Naive thymus-derived CD4-positive, alpha-beta T cell (primary cell): ENCODE results near the gene COX7B. TPM values are rescaled to one million over a fixed set of nuclear protein-coding genes. Genes with fewer than 3 reads are reported as not detected.
"Not testable (repeated sequence)": the region's sequence is repeated elsewhere in the genome, so short reads cannot be mapped to it uniquely, and the experiment has no call there.

Source experiments
- ATAC-seq: fragments of 150-1000 bp; cut with Tn5 transposase; 2 replicates; pipeline ENCODE4 v1.10.0; 2021; ENCODE audit warnings: mild to moderate bottlenecking, moderate library complexity
- CTCF ChIA-PET: fragments of 350-600 bp; sonication (Branson Sonifier 250); formaldehyde crosslinking; loops from one replicate; lab custom pipeline; 2021; ENCODE audit warnings: antibody characterized with exemption; lab: Charles Lee
- POLR2A ChIA-PET: fragments of 350-600 bp; sonication (Branson Sonifier 250); formaldehyde crosslinking; loops from one replicate; lab custom pipeline; 2021; ENCODE audit warnings: antibody characterized with exemption, inconsistent platforms; lab: Charles Lee
- DNase-seq, 9 donors: peaks; one replicate each; pipeline versions ENCODE4 v3.0.0 to v3.0.0-alpha.2; 2020 to 2022; ENCODE audit warnings: mixed read lengths in 1 of 9
- H3K27ac ChIP-seq: one replicate; pipeline ENCODE4 v1.7.0; 2013; ENCODE audit warnings: mild to moderate bottlenecking, low read depth, low read length, moderate library complexity
- H3K27me3 ChIP-seq, 2 donors: one replicate each; pipeline ENCODE4 v1.7.0; 2013; ENCODE audit warnings: low read length in 2 of 2, mild to moderate bottlenecking in 2 of 2, moderate library complexity in 2 of 2; ENCODE audit not compliant: control insufficient read depth in 2 of 2, insufficient read depth in 2 of 2
- H3K36me3 ChIP-seq, 3 experiments: 1 replicate in 2 of 3; 2 replicates in 1 of 3; pipeline ENCODE4 v1.7.0; 2013; ENCODE audit warnings: low read length in 3 of 3, mild to moderate bottlenecking in 3 of 3, moderate library complexity in 1 of 3; ENCODE audit not compliant: insufficient read depth in 3 of 3, control insufficient read depth in 2 of 3
- H3K4me1 ChIP-seq, 2 donors: one replicate each; pipeline ENCODE4 v1.7.0; 2013; ENCODE audit warnings: low read length in 2 of 2, mild to moderate bottlenecking in 2 of 2, moderate library complexity in 1 of 2; ENCODE audit not compliant: control insufficient read depth in 2 of 2, insufficient read depth in 2 of 2
- H3K4me3 ChIP-seq: 2 replicates; pipeline ENCODE4 v1.7.0; 2013; ENCODE audit warnings: mild to moderate bottlenecking, low read length
- H3K9me3 ChIP-seq, 3 experiments: 1 replicate in 2 of 3; 2 replicates in 1 of 3; pipeline ENCODE4 v1.7.0; 2013; ENCODE audit warnings: low read length in 3 of 3; ENCODE audit not compliant: control insufficient read depth in 2 of 3
- H3K27ac Mint-ChIP-seq, 9 donors: one replicate each; pipeline ENCODE4 v1.8.0; 2020 to 2022; ENCODE audit warnings: mixed read lengths in 9 of 9, mild to moderate bottlenecking in 8 of 9, moderate library complexity in 5 of 9, inconsistent platforms in 2 of 9
- H3K27me3 Mint-ChIP-seq, 5 donors: one replicate each; pipeline ENCODE4 v1.8.0; 2021 to 2022; ENCODE audit warnings: mixed read lengths in 5 of 5, mild to moderate bottlenecking in 1 of 5
- H3K36me3 Mint-ChIP-seq, 5 donors: one replicate each; pipeline ENCODE4 v1.8.0; 2020 to 2022; ENCODE audit warnings: mixed read lengths in 5 of 5, mild to moderate bottlenecking in 3 of 5, inconsistent platforms in 1 of 5
- H3K4me1 Mint-ChIP-seq, 7 donors: one replicate each; pipeline ENCODE4 v1.8.0; 2020 to 2022; ENCODE audit warnings: mixed read lengths in 7 of 7, mild to moderate bottlenecking in 3 of 7, inconsistent platforms in 1 of 7
- H3K4me3 Mint-ChIP-seq, 10 donors: one replicate each; pipeline ENCODE4 v1.8.0; 2020 to 2022; ENCODE audit warnings: mild to moderate bottlenecking in 10 of 10, mixed read lengths in 10 of 10, moderate library complexity in 6 of 10, inconsistent platforms in 2 of 10
- H3K9me3 Mint-ChIP-seq, 11 donors: one replicate each; pipeline ENCODE4 v1.8.0; 2020 to 2022; ENCODE audit warnings: mixed read lengths in 11 of 11, mild to moderate bottlenecking in 4 of 11, inconsistent platforms in 1 of 11, moderate library complexity in 1 of 11
- intact Hi-C, 2 donors: fragments of 100-400 bp; cut with micrococcal nuclease; formaldehyde crosslinking; loops; one replicate each; pipeline ENCODE4 v1.15.1; 2023
- polyA plus RNA-seq, 2 donors: library from polyadenylated mRNA; unstranded; fragments of 300-500 nt; fragmentation: Illumina TruSeq; gene quantifications; one replicate each; pipeline ENCODE4 v1.2.3, GENCODE V29; 2021
- total RNA-seq, 6 experiments: library from RNA in 5 of 6; stranded (reverse) in 5 of 6; gene quantifications; 1 replicate in 5 of 6; 2 replicates in 1 of 6; pipeline ENCODE4 v1.2.3 and lab custom pipeline; 2021 to 2026

COX7B gene
- total and polyA plus RNA-seq, 7 experiments from 2014 or later, result 98.9 to 402 (median 129) TPM

- Mint-ChIP-seq H3K4me1 (peaks cover 0 to 8% (median 0%) of the 10 kb centered on the region in 7 donors), H3K4me3 (no peak overlapping the region), H3K27me3 (no peaks in the 10 kb centered on the region), H3K27ac (peak overlapping the region in 1 of 9 donors; percentile 57), H3K9me3 (no peaks in the 10 kb centered on the region), H3K36me3 (peaks cover 0 to 5% (median 0%) of the 10 kb centered on the region in 5 donors)
- no peak overlapping the region for H3K4me3 ChIP-seq
- H3K4me1 ChIP-seq, result no peaks in the 10 kb centered on the region
- no peak overlapping the region for H3K27ac ChIP-seq
- ChIA-PET POLR2A (no interaction called here), CTCF (no interaction called here)
- no peak for DNase-seq
- no peak for ATAC-seq
- intact Hi-C loops, result no loop called here
- no peaks in the 10 kb centered on the region for H3K27me3 ChIP-seq
- no peaks in the 10 kb centered on the region for H3K36me3 ChIP-seq
- no peaks in the 10 kb centered on the region for H3K9me3 ChIP-seq
Measured at GRCh38 chrX:77936299-77936698, 37.0 kb downstream of the COX7B start.

GRCh38 chrX:77937291-77937690 lies 38.0 kb downstream of the COX7B start:
- no peak for ATAC-seq
- peaks cover 0 to 11% (median 0%) of the 10 kb centered on the region in 7 donors for H3K4me1 Mint-ChIP-seq
- no peak for DNase-seq
- intact Hi-C loops, result no loop called here
- no peaks in the 10 kb centered on the region for H3K9me3 Mint-ChIP-seq
- no peak overlapping the region for H3K4me3 Mint-ChIP-seq
- Histone ChIP-seq H3K27me3 (no peaks in the 10 kb centered on the region), H3K9me3 (no peaks in the 10 kb centered on the region), H3K4me1 (no peaks in the 10 kb centered on the region), H3K4me3 (no peak overlapping the region), H3K36me3 (no peaks in the 10 kb centered on the region), H3K27ac (no peak overlapping the region)
- ChIA-PET POLR2A (no interaction called here), CTCF (no interaction called here)
- H3K36me3 Mint-ChIP-seq, result peaks cover 0 to 5% (median 0%) of the 10 kb centered on the region in 5 donors
- no peaks in the 10 kb centered on the region for H3K27me3 Mint-ChIP-seq
- H3K27ac Mint-ChIP-seq, result no peak overlapping the region

- DNase-seq, result no peak
- no peaks in the 10 kb centered on the region for H3K27me3 ChIP-seq
- no peaks in the 10 kb centered on the region for H3K36me3 ChIP-seq
- H3K27ac ChIP-seq, result no peak overlapping the region
- ChIA-PET CTCF (no interaction called here), POLR2A (no interaction called here)
- H3K4me1 ChIP-seq, result no peaks in the 10 kb centered on the region
- Mint-ChIP-seq H3K4me1 (peaks cover 0 to 19% (median 2%) of the 10 kb centered on the region in 7 donors), H3K27me3 (no peaks in the 10 kb centered on the region), H3K4me3 (no peak overlapping the region), H3K9me3 (no peaks in the 10 kb centered on the region), H3K27ac (no peak overlapping the region), H3K36me3 (no peaks in the 10 kb centered on the region)
- intact Hi-C loops, result no loop called here
- no peak for ATAC-seq
- H3K4me3 ChIP-seq, result no peak overlapping the region
- no peaks in the 10 kb centered on the region for H3K9me3 ChIP-seq
Measured at GRCh38 chrX:77938083-77938680, 38.9 kb downstream of the COX7B start.

DNA sequence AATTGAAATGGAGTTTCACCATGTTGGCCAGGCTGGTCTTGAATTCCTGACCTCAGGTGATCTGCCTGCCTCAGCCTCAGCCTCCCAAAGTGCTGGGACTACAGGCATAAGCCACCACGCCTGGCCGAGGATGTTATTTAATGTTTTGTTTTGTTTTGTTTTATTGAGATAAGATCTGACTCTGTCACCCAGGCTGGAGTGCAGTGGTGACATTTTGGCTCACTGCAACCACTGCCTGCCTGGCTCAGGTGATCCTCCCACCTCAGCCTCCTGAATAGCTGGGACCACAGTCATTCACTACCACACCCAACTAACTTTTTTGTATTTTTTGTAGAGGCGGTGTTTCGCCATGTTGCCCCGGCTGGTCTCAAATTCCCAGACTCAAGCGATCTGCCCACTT lies 45.8 kb downstream of the COX7B start:
- intact Hi-C loops, H3K27me3 ChIP-seq, H3K36me3 Mint-ChIP-seq, H3K27ac ChIP-seq, H3K27me3 Mint-ChIP-seq, POLR2A ChIA-PET, ATAC-seq, DNase-seq, CTCF ChIA-PET, H3K4me3 Mint-ChIP-seq, H3K9me3 Mint-ChIP-seq, H3K4me3 ChIP-seq, H3K4me1 ChIP-seq, H3K36me3 ChIP-seq, H3K9me3 ChIP-seq: not testable (repeated sequence)
- H3K27ac Mint-ChIP-seq, result peak overlapping the region in 1 of 9 donors; percentile 46
- peaks cover 0 to 18% (median 11%) of the 10 kb centered on the region in 7 donors for H3K4me1 Mint-ChIP-seq

- Histone ChIP-seq H3K27ac (no peak overlapping the region), H3K9me3 (no peaks in the 10 kb centered on the region), H3K4me3 (no peak overlapping the region), H3K27me3 (no peaks in the 10 kb centered on the region), H3K36me3 (no peaks in the 10 kb centered on the region), H3K4me1 (no peaks in the 10 kb centered on the region)
- peaks cover 0 to 3% (median 0%) of the 10 kb centered on the region in 5 donors for H3K36me3 Mint-ChIP-seq
- ATAC-seq (no peak), DNase-seq (no peak)
- no peak overlapping the region for H3K27ac Mint-ChIP-seq
- H3K9me3 Mint-ChIP-seq, result peaks cover 0 to 1% (median 0%) of the 10 kb centered on the region in 11 donors
- ChIA-PET POLR2A (no interaction called here), CTCF (no interaction called here)
- intact Hi-C loops, result loop anchor here in 1 of 2 donors (2.0 kb wide), 1 partner anchor 17 kb away; no protein-coding TSS in a partner anchor
- no peak overlapping the region for H3K4me3 Mint-ChIP-seq
- peaks cover 0 to 18% (median 8%) of the 10 kb centered on the region in 7 donors for H3K4me1 Mint-ChIP-seq
- H3K27me3 Mint-ChIP-seq, result no peaks in the 10 kb centered on the region
Measured at GRCh38 chrX:77945910-77946545, 46.8 kb downstream of the COX7B start.

DNA sequence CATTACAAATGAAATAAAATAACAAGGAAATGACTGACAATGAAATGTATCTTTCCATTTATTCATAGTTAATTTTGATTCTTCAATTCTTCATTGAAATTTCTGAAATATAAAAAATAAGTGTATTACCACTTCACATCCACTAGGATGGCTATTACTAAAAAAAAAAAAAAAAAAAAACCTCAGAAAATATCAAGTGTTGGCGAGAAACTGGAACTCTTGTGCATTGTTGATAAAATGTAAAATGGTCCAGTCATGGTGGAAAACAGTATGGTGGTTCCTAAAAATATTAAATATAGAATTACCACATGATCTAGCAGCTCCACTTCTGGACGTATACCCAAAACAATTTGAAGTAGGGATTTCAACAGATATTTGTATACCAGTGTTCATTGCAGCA lies 47.3 kb downstream of the COX7B start:
- H3K9me3 Mint-ChIP-seq, result peaks cover 0 to 1% (median 0%) of the 10 kb centered on the region in 11 donors
- H3K4me3 Mint-ChIP-seq, result no peak overlapping the region
- intact Hi-C loops, result loop anchor here in 1 of 2 donors (2.0 kb wide), 1 partner anchor 16 kb away; no protein-coding TSS in a partner anchor
- Histone ChIP-seq H3K9me3 (no peaks in the 10 kb centered on the region), H3K36me3 (no peaks in the 10 kb centered on the region), H3K27ac (no peak overlapping the region), H3K27me3 (no peaks in the 10 kb centered on the region), H3K4me3 (no peak overlapping the region), H3K4me1 (no peaks in the 10 kb centered on the region)
- CTCF ChIA-PET, result no interaction called here
- DNase-seq (no peak), ATAC-seq (no peak)
- POLR2A ChIA-PET, result no interaction called here
- H3K27me3 Mint-ChIP-seq, result no peaks in the 10 kb centered on the region
- no peak overlapping the region for H3K27ac Mint-ChIP-seq
- H3K4me1 Mint-ChIP-seq, result peaks cover 0 to 17% (median 8%) of the 10 kb centered on the region in 7 donors
- H3K36me3 Mint-ChIP-seq, result peaks cover 0 to 3% (median 0%) of the 10 kb centered on the region in 5 donors

DNA sequence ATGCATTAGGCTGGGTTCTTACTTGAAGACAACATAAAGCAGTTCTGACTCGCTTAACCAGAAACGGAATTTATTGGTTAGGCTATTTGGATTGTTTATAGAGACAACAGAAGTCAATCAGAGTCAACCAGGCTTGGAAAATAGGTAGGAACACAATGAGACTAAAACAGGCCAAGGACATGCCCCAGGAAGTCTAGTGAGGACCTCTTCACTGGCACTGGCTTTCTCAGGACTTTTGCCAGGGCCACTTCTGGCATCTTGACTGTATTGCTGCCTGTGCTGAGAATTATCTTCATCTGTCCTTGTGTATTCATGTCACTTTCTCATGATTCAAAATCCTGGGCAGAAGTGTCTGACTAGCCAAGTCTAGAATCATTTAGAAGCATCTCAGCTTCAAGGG lies 50.6 kb downstream of the COX7B start:
- no peak overlapping the region for H3K27ac ChIP-seq
- H3K27me3 ChIP-seq, result no peaks in the 10 kb centered on the region
- no peaks in the 10 kb centered on the region for H3K36me3 ChIP-seq
- H3K4me1 ChIP-seq, result no peaks in the 10 kb centered on the region
- Mint-ChIP-seq H3K4me3 (no peak overlapping the region), H3K36me3 (peaks cover 0 to 5% (median 0%) of the 10 kb centered on the region in 5 donors), H3K9me3 (peaks cover 0 to 1% (median 0%) of the 10 kb centered on the region in 11 donors), H3K4me1 (peaks cover 0 to 14% (median 9%) of the 10 kb centered on the region in 7 donors), H3K27me3 (no peaks in the 10 kb centered on the region), H3K27ac (no peak overlapping the region)
- no peaks in the 10 kb centered on the region for H3K9me3 ChIP-seq
- no peak overlapping the region for H3K4me3 ChIP-seq
- ChIA-PET POLR2A (no interaction called here), CTCF (no interaction called here)
- DNase-seq (no peak), ATAC-seq (no peak)
- intact Hi-C loops, result no loop called here
